ENCODE results near the gene RYR2.

DNA sequence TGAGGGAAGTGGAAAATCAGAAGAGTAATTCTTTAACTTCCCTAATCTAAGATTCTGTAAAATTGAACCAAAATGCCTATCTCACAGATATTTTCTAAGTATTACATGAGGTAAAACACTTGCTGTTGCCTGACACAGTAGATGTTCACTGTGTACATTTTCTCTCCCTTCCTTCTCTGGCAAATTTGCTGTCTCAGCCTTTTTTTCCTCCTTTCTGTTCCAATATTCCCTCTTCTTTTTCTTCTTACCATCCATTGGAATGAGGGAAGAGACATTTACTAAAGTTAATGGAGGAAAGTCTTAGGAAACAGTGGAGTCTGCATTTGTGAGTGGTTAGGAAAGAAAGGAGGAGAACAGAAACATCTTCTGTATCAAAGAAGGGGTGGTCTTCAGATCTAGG is 608.8 kb downstream of the RYR2 start:
- TF ChIP-seq, protein P1, sequence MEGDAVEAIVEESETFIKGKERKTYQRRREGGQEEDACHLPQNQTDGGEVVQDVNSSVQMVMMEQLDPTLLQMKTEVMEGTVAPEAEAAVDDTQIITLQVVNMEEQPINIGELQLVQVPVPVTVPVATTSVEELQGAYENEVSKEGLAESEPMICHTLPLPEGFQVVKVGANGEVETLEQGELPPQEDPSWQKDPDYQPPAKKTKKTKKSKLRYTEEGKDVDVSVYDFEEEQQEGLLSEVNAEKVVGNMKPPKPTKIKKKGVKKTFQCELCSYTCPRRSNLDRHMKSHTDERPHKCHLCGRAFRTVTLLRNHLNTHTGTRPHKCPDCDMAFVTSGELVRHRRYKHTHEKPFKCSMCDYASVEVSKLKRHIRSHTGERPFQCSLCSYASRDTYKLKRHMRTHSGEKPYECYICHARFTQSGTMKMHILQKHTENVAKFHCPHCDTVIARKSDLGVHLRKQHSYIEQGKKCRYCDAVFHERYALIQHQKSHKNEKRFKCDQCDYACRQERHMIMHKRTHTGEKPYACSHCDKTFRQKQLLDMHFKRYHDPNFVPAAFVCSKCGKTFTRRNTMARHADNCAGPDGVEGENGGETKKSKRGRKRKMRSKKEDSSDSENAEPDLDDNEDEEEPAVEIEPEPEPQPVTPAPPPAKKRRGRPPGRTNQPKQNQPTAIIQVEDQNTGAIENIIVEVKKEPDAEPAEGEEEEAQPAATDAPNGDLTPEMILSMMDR (IDR thresholded peaks at IDR 0.05) = no peak
- TF ChIP-seq POLR2A (IDR thresholded peaks at IDR 0.05) = no peak
